Caco-2 (cell line): ENCODE data around the gene THUMPD2. TPM values are rescaled to one million over a fixed set of nuclear protein-coding genes. Genes with fewer than 3 reads are reported as not detected.

Source experiments
- BruUV-seq: library from RNA; stranded (reverse); fragments of 400-500 nt; replicated peaks from 2 replicates; lab custom pipeline; 2021; lab: Mats Ljungman, UMichigan
- CTCF ChIA-PET: fragments of 300-600 bp; sonication (Branson Sonifier 250); formaldehyde crosslinking; loops from one replicate; lab custom pipeline; 2022; ENCODE audit warnings: antibody characterized with exemption; lab: Charles Lee
- POLR2A ChIA-PET: fragments of 300-600 bp; sonication (Branson Sonifier 250); formaldehyde crosslinking; loops from one replicate; lab custom pipeline; 2022; ENCODE audit warnings: antibody characterized with exemption; lab: Charles Lee
- DNase-seq, 2 experiments: peaks; one replicate each; pipeline versions ENCODE4 v3.0.0 to v3.0.0-alpha.2; 2020 to 2022
- H3K27me3 ChIP-seq: replicated peaks from 2 replicates; pipeline ENCODE4 v1.6.0; 2011; ENCODE audit warnings: low read length; ENCODE audit not compliant: control insufficient read depth, insufficient read depth
- H3K36me3 ChIP-seq: 2 replicates; pipeline ENCODE4 v1.5.1; 2011; ENCODE audit warnings: low read length; ENCODE audit not compliant: control insufficient read depth, insufficient read depth
- H3K4me1 ChIP-seq: fragments of 250-450 bp; sonication (Bioruptor Pico); 2 replicates; pipeline ENCODE4 v1.5.1; 2020; ENCODE audit warnings: mild to moderate bottlenecking
- H3K4me3 ChIP-seq: 2 replicates; pipeline ENCODE4 v1.5.1; 2011; ENCODE audit warnings: low read depth, mild to moderate bottlenecking, control low read depth, low read length
- H3K9me3 ChIP-seq: fragments of 250-450 bp; sonication (Bioruptor Pico); 2 replicates; pipeline ENCODE4 v1.5.1; 2020; ENCODE audit warnings: mild to moderate bottlenecking, moderate library complexity
- H3K27ac Mint-ChIP-seq: one replicate; pipeline ENCODE4 v1.8.0; 2022; ENCODE audit warnings: mixed read lengths; ENCODE audit not compliant: unreplicated experiment
- H3K27me3 Mint-ChIP-seq: one replicate; pipeline ENCODE4 v1.8.0; 2022; ENCODE audit warnings: mixed read lengths; ENCODE audit not compliant: insufficient read depth, unreplicated experiment
- H3K36me3 Mint-ChIP-seq: one replicate; pipeline ENCODE4 v1.8.0; 2022; ENCODE audit warnings: mild to moderate bottlenecking, mixed read lengths; ENCODE audit not compliant: insufficient read depth, unreplicated experiment
- H3K4me1 Mint-ChIP-seq: one replicate; pipeline ENCODE4 v1.8.0; 2022; ENCODE audit warnings: low read depth, mixed read lengths; ENCODE audit not compliant: unreplicated experiment
- H3K4me3 Mint-ChIP-seq: one replicate; pipeline ENCODE4 v1.8.0; 2022; ENCODE audit warnings: mild to moderate bottlenecking, moderate library complexity, mixed read lengths; ENCODE audit not compliant: unreplicated experiment
- H3K9me3 Mint-ChIP-seq: one replicate; pipeline ENCODE4 v1.8.0; 2022; ENCODE audit warnings: mixed read lengths; ENCODE audit not compliant: unreplicated experiment
- intact Hi-C: fragments of 100-400 bp; cut with micrococcal nuclease; formaldehyde crosslinking; loops from one replicate; pipeline ENCODE4 v1.10.0; 2022; ENCODE audit not compliant: unreplicated experiment
- total RNA-seq: library from RNA; stranded (reverse); gene quantifications from 2 replicates; pipeline ENCODE4 v1.2.3, GENCODE V29; 2022
- TF ChIP-seq, protein P1 (sequence below), 2 experiments: fragments of 200-600 bp in 1 of 2; IDR thresholded peaks; 1 replicate in 1 of 2; 2 replicates in 1 of 2; pipeline versions ENCODE4 v1.5.1 to v1.8.0; 2011 to 2022; ENCODE audit warnings: antibody characterized with exemption in 1 of 2, control low read depth in 1 of 2, inconsistent platforms in 1 of 2, low read depth in 1 of 2, low read length in 1 of 2, mild to moderate bottlenecking in 1 of 2, moderate library complexity in 1 of 2; ENCODE audit not compliant: insufficient read depth in 1 of 2, severe bottlenecking in 1 of 2, unreplicated experiment in 1 of 2

The THUMPD2 gene
- total RNA-seq, 1 experiment from 2014 or later: 13.8 TPM

DNA sequence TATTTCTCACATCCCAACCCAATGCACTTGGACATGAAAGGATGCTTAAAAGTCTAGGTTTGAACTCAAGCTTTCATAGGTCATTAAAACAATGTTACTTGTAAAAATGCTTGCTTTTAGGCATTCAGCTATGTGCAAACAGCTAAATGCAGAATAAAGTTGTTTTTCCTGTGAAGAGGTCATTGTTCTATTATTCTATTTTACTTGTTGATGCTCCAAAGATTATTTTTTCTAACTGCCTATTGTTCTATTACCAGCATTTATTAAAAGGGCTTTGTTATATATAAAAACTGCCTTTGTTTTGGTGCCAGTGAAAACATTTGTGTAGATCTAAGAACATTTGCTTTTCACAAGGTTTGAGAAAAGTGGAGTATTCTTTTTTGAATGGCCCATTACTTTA is 64.0 kb downstream of the THUMPD2 start:
- TF ChIP-seq, protein P1, sequence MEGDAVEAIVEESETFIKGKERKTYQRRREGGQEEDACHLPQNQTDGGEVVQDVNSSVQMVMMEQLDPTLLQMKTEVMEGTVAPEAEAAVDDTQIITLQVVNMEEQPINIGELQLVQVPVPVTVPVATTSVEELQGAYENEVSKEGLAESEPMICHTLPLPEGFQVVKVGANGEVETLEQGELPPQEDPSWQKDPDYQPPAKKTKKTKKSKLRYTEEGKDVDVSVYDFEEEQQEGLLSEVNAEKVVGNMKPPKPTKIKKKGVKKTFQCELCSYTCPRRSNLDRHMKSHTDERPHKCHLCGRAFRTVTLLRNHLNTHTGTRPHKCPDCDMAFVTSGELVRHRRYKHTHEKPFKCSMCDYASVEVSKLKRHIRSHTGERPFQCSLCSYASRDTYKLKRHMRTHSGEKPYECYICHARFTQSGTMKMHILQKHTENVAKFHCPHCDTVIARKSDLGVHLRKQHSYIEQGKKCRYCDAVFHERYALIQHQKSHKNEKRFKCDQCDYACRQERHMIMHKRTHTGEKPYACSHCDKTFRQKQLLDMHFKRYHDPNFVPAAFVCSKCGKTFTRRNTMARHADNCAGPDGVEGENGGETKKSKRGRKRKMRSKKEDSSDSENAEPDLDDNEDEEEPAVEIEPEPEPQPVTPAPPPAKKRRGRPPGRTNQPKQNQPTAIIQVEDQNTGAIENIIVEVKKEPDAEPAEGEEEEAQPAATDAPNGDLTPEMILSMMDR (IDR thresholded peaks at IDR 0.05; ENCODE audit: insufficient read depth in 1 of 2, low read depth in 1 of 2, low read length in 1 of 2, severe bottlenecking in 1 of 2, unreplicated experiment in 1 of 2): no peak
- Histone ChIP-seq H3K36me3 (no peaks in the 10 kb centered on the region), H3K4me1 (no peaks in the 10 kb centered on the region), H3K9me3 (no peaks in the 10 kb centered on the region), H3K27me3 (no peaks in the 10 kb centered on the region), H3K4me3 (no peak overlapping the region)
- H3K4me3 Mint-ChIP-seq: no peak overlapping the region
- H3K27me3 Mint-ChIP-seq: peaks cover 4% of the 10 kb centered on the region
- intact Hi-C loops: no loop called here
- BruUV-seq: no TSS peak
- no peak overlapping the region for H3K27ac Mint-ChIP-seq
- H3K9me3 Mint-ChIP-seq: no peaks in the 10 kb centered on the region
- H3K4me1 Mint-ChIP-seq: peaks cover 11% of the 10 kb centered on the region
- DNase-seq: no peak
- CTCF ChIA-PET: no interaction called here
- POLR2A ChIA-PET: no interaction called here
- H3K36me3 Mint-ChIP-seq: no peaks in the 10 kb centered on the region

DNA sequence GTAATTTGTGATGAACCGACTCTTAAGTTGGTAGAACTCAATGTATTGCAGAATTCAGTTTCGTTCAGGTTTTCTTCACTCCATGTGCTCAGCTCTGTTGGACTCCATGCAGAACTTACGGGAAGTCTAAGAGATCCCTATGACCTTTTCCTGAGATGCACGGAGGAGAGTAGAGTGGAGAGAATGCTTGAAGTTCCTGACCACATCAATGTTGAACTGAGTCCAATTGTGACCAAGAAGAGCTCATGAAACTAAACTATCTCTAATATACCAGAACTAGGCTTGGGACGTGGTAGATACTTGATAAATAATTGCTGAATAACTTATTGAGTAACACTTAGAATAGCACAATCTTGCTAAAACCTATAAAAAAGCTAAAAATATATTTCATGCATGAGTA is 66.1 kb downstream of the THUMPD2 start:
- DNase-seq: no peak
- H3K27me3 Mint-ChIP-seq: peaks cover 4% of the 10 kb centered on the region
- no peaks in the 10 kb centered on the region for H3K9me3 ChIP-seq
- no peak overlapping the region for H3K4me3 ChIP-seq
- H3K4me1 Mint-ChIP-seq: peaks cover 2% of the 10 kb centered on the region
- no peak overlapping the region for H3K4me3 Mint-ChIP-seq
- intact Hi-C loops: no loop called here
- H3K27ac Mint-ChIP-seq: no peak overlapping the region
- no peaks in the 10 kb centered on the region for H3K4me1 ChIP-seq
- H3K36me3 ChIP-seq: no peaks in the 10 kb centered on the region
- no peaks in the 10 kb centered on the region for H3K36me3 Mint-ChIP-seq
- POLR2A ChIA-PET: no interaction called here
- TF ChIP-seq, protein P1 (IDR thresholded peaks at IDR 0.05; ENCODE audit: insufficient read depth in 1 of 2, low read depth in 1 of 2, low read length in 1 of 2, severe bottlenecking in 1 of 2, unreplicated experiment in 1 of 2): no peak
- H3K9me3 Mint-ChIP-seq: peaks cover 4% of the 10 kb centered on the region
- no peaks in the 10 kb centered on the region for H3K27me3 ChIP-seq
- CTCF ChIA-PET: no interaction called here
- no TSS peak for BruUV-seq

DNA sequence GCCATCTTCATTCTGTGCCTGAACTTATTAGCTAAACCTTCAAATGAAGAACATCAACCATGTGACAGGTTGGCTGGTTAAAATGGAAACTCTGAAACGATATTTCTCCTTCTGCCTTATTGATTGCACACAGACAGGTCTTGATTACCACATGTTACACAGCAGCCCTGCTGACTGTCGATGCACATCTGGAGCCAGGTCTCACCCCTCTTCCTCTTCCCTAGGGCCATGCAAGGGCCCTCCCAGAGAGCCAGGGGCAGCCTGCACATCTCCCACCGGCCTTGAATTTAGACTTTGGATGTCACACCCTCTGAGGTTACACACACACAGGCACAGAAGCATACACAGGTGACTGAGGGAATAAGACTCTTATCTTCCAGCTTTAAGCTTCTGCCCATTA is 68.3 kb downstream of the THUMPD2 start:
- Mint-ChIP-seq H3K36me3 (no peaks in the 10 kb centered on the region), H3K4me3 (no peak overlapping the region), H3K27me3 (peaks cover 8% of the 10 kb centered on the region), H3K27ac (no peak overlapping the region), H3K4me1 (no peaks in the 10 kb centered on the region), H3K9me3 (peaks cover 9% of the 10 kb centered on the region)
- Histone ChIP-seq H3K4me1 (no peaks in the 10 kb centered on the region), H3K27me3 (no peaks in the 10 kb centered on the region), H3K9me3 (no peaks in the 10 kb centered on the region), H3K4me3 (no peak overlapping the region), H3K36me3 (no peaks in the 10 kb centered on the region)
- CTCF ChIA-PET: no interaction called here
- BruUV-seq: no TSS peak
- POLR2A ChIA-PET: no interaction called here
- TF ChIP-seq, protein P1 (IDR thresholded peaks at IDR 0.05; ENCODE audit: insufficient read depth in 1 of 2, low read depth in 1 of 2, low read length in 1 of 2, severe bottlenecking in 1 of 2, unreplicated experiment in 1 of 2): no peak
- no peak for DNase-seq
- intact Hi-C loops: no loop called here
